Right lobe of liver (tissue), 4 donors: Measurements from ENCODE around the gene ODF4.

ENCODE experiments used
- POLR2A ChIP-seq: fragments of 450-650 bp; IDR thresholded peaks from one replicate; pipeline ENCODE4 v1.6.1; 2017; ENCODE audit warnings: antibody characterized with exemption, mild to moderate bottlenecking
- TF ChIP-seq, protein P1 (sequence below), 4 donors: fragments of 200-600 bp in 3 of 4; fragments of 450-650 bp in 1 of 4; IDR thresholded peaks; one replicate each; pipeline versions ENCODE4 v1.5.1 to v1.8.0; 2016 to 2022; ENCODE audit warnings: antibody characterized with exemption in 4 of 4, mild to moderate bottlenecking in 2 of 4
- donor health status: DM: no; HTN: no; CAD: no.
- donor health status: DM: no; HTN: no; CAD: no.
- donor health status: DM: no; HTN: yes; CAD: no.

GRCh38 chr17:8365143-8365542 lies 25.5 kb downstream of the ODF4 start:
- TF ChIP-seq, protein P1, sequence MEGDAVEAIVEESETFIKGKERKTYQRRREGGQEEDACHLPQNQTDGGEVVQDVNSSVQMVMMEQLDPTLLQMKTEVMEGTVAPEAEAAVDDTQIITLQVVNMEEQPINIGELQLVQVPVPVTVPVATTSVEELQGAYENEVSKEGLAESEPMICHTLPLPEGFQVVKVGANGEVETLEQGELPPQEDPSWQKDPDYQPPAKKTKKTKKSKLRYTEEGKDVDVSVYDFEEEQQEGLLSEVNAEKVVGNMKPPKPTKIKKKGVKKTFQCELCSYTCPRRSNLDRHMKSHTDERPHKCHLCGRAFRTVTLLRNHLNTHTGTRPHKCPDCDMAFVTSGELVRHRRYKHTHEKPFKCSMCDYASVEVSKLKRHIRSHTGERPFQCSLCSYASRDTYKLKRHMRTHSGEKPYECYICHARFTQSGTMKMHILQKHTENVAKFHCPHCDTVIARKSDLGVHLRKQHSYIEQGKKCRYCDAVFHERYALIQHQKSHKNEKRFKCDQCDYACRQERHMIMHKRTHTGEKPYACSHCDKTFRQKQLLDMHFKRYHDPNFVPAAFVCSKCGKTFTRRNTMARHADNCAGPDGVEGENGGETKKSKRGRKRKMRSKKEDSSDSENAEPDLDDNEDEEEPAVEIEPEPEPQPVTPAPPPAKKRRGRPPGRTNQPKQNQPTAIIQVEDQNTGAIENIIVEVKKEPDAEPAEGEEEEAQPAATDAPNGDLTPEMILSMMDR (IDR thresholded peaks at IDR 0.05), result no peak
- TF ChIP-seq POLR2A, result no peak
